Fibroblast of skin of right biceps (primary cell): ENCODE data around the gene PRKACG.
A peak's percentile ranks its signal among the peaks of the same experiment; 100 is the strongest.
"Not testable (repeated sequence)": the region's sequence is repeated elsewhere in the genome, so short reads cannot be mapped to it uniquely, and the experiment has no call there.

Experiments used
- DNase-seq: peaks from one replicate; pipeline ENCODE4 v3.0.0-alpha.2; 2013

PRKACG gene

GRCh38 chr9:69014013-69014412, at the start of gene PRKACG:
Gene PRKACG, minus strand, starts transcription at chr9:69014113. Its CDS starts 21 bp downstream, at chr9:69014092.
- no peak for DNase-seq

GRCh38 chr9:69062195-69062594, 48.3 kb upstream of the PRKACG start:
- DNase-seq, result no peak

- DNase-seq, result no peak
These were observed 46.9 kb upstream of the PRKACG start for GRCh38 chr9:69060766-69061165.

- no peak for DNase-seq
These were observed 44.2 kb upstream of the PRKACG start for GRCh38 chr9:69058101-69058500.

- peak; percentile 12 for DNase-seq
These were observed 42.4 kb upstream of the PRKACG start for GRCh38 chr9:69056191-69056815.

- DNase-seq, result no peak
These were observed 41.1 kb upstream of the PRKACG start for GRCh38 chr9:69054989-69055388.

- DNase-seq, result not testable (repeated sequence)
These were observed 37.0 kb upstream of the PRKACG start for GRCh38 chr9:69050936-69051335.

- no peak for DNase-seq
These were observed 35.2 kb upstream of the PRKACG start for GRCh38 chr9:69049094-69049493.

- DNase-seq, result no peak
These were observed 33.5 kb upstream of the PRKACG start for GRCh38 chr9:69047371-69047770.

GRCh38 chr9:69046723-69047122, 32.8 kb upstream of the PRKACG start:
- DNase-seq, result no peak

- DNase-seq, result no peak
These were observed 31.9 kb upstream of the PRKACG start for GRCh38 chr9:69045821-69046220.

- peak; percentile 25 for DNase-seq
These were observed 30.6 kb upstream of the PRKACG start for GRCh38 chr9:69044240-69045219.

GRCh38 chr9:69040646-69041045, 26.7 kb upstream of the PRKACG start:
- DNase-seq, result no peak

- DNase-seq, result no peak
These were observed 22.9 kb upstream of the PRKACG start for GRCh38 chr9:69036799-69037198.

- peak; percentile 1 for DNase-seq
These were observed 22.4 kb upstream of the PRKACG start for GRCh38 chr9:69036309-69036708.

- peak; percentile 81 for DNase-seq
These were observed 21.8 kb upstream of the PRKACG start, which contains the start of gene FXN for GRCh38 chr9:69035438-69036308. Gene FXN, plus strand, starts transcription at chr9:69035752. Its CDS starts 31 bp downstream, at chr9:69035783.

- DNase-seq, result no peak
These were observed 20.2 kb upstream of the PRKACG start for GRCh38 chr9:69034071-69034470.

- peak; percentile 22 for DNase-seq
These were observed 17.1 kb upstream of the PRKACG start for GRCh38 chr9:69030851-69031645.

- DNase-seq, result no peak
These were observed 15.6 kb upstream of the PRKACG start for GRCh38 chr9:69029535-69029934.

- DNase-seq, result no peak
These were observed 14.8 kb upstream of the PRKACG start for GRCh38 chr9:69028754-69029153.

- peak; percentile 29 for DNase-seq
These were observed 13.6 kb upstream of the PRKACG start for GRCh38 chr9:69027355-69028097.
